AML-193 (cell line): Measurements from ENCODE around the gene CNTNAP3B.
"Not testable (repeated sequence)": the region's sequence is repeated elsewhere in the genome, so short reads cannot be mapped to it uniquely, and the experiment has no call there.

ENCODE experiments used
- DNase-seq, 2 experiments: peaks; one replicate each; lab custom pipeline; 2025; lab: John Stamatoyannopoulos, UW

CNTNAP3B gene

DNA sequence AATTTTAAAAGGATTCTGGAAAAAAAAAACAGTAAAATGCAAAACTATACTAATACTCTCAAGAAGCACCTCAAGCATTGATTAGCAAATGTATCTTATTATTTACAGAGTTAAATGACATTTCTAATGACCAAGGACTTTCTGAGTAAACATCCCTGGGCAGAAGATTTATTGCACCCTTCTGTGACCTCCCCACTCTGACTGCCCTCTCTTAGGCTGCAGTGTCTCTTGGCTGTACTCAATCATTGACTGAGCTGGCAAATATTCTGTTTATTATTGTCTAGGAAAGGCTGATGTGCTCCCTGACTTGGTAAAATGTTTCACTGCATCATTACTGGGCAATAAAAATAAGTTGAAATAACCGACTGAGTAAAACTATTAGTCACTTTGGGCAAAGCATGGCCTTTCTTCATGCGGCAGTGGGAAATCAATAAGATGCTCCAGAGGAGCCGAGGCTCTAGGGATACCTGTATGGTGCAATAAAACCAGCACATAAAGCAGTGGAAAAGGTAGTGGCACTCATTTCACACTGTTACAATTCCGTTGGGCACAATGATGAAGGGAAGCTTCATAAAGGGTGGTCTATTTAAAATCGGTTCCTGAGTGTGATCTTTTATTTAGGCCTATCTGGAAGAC is 151.1 kb downstream of the CNTNAP3B start:
- DNase-seq, result not testable (repeated sequence)

DNA sequence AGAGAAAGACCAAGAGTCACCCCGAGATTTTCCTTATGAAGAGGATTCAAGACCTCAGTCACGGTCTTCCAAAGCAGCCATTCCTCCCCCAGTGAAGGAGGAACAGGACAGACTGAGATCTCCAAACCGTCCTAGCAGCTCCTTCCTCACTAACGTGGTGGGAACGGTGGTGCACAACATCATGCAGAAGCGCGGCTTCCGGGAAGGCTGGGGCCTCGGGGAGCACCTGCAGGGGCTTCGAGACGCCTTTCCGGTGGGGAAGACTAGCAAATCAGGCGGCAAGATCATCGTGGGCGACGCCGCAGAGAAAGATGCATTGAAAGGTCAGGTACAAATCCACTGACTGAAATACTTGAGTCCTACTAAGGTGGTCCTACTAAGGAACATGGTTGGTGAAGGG is 154.3 kb downstream of the CNTNAP3B start:
- not testable (repeated sequence) for DNase-seq

DNA sequence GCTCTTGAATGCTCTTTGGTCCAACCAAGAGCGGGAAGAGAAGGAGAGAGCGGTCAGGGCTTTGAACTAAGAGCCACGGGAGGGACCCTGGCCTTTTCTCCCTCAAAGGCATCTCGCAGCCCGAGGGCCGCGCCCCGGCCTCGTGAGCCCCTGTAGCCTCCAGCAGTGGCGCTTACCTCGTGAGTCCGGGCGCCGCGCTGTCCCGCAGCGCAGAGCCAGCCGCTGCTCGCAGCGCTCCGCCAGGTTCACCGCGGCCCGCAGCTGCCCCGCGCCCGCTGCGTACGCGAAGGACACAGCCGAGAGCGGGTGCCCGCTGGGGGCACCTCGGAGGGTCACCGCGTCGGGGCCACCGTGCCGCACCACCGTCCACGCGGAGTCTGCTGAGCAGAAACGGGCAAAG is 176.2 kb downstream of the CNTNAP3B start:
- DNase-seq, result not testable (repeated sequence)

DNA sequence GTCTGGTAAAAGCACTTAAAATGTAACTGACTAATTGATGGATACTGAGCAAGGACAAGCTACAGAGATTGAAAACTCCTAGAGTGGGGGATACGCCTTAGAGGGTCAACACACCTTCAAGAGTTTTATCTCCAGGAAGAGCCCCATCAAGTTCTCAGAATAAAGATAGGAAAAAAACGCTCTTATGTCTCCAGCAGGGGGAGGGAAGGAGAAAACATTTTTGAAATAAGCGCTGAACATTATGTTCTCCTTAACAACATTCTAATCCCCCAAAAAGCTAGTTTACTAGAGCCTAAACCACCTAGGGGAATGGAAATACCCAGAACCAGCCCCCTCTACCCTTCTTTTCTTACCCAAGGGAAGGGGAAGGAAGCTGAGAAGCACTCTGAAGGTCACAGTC is 187.5 kb downstream of the CNTNAP3B start:
- not testable (repeated sequence) for DNase-seq

DNA sequence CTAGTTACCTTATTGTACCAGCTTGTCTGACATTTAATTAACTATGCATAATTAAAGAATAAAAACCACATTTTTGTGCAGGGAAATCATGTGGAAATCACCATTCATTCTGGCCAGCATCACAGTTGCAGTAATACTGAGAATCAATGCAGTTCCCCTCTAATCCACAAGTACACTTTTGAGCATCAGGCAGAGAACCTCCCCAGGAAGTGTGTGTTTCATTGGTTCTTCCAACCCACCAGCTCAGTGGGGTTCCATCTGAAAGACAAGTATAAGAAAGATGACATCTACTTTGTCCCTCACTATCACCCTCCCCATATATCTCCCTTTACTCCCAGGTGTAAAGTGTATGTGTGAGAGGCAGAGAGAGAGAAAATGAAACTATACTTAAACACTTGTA is 191.1 kb downstream of the CNTNAP3B start:
- DNase-seq, result not testable (repeated sequence)

DNA sequence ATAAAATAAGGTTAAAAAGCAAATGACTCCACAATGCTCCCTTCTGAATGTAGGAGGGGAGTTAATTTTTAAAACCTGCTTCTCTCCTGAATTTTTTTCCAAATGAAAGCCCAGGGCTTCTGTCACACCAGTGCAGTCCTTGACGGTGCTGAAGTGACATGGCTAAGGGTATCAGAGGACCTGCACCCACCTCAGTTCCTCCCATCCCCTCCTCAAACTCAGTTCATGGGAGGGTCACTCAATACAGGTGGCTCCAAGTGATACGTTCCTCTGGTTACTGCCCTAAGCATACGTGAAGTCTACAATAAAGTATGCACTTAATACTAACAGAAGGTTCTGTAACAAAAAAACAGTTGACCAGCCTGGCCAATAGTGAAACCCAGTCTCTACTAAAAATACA is 193.5 kb downstream of the CNTNAP3B start:
- not testable (repeated sequence) for DNase-seq

DNA sequence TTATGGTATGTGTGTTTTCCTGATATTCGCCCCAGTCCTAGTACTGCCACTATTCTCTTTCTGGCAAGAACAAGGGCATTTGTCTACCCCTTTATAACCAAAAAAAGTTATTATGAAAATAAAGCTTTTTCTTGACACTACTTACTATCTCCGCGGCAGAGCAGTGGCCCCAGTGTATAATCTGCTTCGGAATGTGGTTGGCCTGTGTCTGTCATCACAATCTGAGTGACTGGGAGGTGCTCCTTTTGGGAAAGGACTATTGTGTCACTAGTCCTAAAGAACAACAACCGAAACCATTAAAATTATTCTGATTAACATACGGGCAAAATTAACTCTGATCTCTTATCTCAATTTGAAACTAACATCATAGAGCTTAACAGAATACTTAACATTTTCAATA is 200.1 kb downstream of the CNTNAP3B start:
- DNase-seq, result not testable (repeated sequence)

DNA sequence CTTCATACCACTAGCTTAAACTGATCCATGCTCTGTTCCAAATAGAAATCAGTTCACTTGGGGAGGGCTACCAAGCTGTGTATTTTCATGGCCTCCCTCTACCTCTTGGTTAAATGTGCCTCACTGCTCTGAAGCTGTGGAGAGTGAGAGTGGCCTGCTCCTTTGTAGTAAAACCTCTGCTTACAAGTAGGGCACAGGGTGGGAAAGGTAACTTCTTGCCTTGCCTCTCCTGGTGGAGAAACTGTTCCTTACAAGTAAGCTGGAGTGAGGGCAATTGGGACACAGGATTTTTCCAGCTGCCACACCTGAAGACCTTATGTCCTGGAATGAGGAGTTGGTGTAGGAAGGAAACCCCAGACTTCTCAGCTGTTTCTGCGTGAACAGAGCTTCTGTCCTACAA is 211.9 kb downstream of the CNTNAP3B start:
- not testable (repeated sequence) for DNase-seq

DNA sequence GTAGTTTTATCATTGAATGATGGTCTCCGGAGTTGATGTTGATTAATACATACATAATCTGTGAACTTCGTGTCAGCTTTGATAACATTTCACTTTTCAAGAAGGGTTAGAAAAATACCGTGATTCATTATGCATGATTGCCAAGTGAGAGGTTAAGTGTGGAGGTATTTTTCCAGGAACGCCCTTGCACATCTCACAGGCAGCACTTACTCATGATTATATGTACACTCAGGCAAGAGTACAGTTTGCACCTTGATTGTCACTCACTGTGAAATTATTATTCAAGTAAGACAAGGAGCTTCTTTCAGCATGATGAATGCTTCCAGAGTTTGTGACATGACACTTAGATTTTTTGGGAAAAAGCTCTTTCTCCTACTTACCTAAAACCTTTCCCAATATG is 223.7 kb downstream of the CNTNAP3B start:
- not testable (repeated sequence) for DNase-seq

DNA sequence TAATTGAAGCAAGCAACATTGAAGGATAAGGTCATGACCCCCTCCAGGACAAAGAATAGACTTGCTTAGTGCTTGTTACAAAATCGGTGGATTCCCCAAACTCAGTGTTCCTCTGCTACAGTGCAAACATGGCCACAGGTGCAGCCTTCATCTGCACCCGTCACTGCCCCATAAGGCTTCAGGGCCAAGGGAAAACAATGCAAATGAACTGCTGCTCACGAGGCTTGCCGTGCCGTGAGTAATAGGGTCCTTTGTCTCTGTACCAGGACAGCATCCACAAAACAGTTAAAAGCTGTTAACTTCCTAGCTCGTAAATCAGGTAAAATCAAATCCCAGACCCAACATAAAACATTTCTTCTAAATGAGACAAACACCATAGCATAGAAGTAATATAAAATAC is 226.5 kb downstream of the CNTNAP3B start:
- not testable (repeated sequence) for DNase-seq

DNA sequence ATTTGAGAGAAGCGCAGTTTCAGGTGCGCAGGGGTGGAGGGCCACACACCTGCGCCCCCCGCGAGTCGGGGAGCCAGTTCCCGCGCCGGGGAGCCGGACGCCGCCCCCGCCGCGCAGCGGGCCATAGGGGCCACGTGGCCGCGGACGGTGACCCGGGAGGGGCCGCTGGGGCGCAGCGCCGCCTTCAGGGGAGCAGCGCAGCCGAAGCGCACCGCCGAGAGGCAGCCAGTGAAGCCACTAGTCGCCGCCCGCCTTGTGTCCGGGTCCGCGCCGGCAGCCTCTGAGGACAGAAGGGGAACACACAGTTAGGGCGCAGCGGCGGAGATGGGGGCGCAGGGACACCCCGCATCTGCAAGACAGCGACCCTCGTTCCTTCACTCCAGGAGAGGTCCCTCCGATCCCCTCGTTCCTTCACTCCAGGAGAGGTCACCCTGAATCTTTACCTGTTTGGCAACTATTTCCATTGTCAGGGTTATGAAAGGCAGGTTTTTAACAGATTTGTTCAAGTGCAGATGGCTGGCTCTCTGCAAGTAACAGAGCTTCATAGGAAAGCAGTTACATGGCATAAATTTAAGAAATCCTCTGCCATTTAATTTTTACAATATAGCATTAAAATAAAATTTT is 230.4 kb downstream of the CNTNAP3B start:
- DNase-seq, result not testable (repeated sequence)

DNA sequence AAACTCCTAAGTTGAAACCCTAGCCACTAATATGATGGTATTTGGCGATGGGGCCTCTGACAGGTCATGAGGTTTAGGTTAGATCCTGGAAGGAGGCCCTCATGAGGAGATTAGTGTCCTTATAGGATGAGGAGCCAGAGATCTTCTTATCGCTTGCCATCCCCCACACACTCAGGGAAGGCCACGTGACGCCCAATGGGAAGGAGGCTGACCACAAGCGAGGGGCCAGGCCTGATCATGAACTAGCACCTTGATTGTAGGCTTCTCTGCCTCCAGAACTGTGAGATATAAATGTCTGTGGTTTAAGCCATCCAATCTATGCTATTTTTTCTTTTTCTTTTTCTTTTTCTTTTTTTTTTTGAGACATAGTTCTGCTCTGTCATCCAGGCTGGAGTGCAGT is 254.7 kb downstream of the CNTNAP3B start:
- not testable (repeated sequence) for DNase-seq

DNA sequence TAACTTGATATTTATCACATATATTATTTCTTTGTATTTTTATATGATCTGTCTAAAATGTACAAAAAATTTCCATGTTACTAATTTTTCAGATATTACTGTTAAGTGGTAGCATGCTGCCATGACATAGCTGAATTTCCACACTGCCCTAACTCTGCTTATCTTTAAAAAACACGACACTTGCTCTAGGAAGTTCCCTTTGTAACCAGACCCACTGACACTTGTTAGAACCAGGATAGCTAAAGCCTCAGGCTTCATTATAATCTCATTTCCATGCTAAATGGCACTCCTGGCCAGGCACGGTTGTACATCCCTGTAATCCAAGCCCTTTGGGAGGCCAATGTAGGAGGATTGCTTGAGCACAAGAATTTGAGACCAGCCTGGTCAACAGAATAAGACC is 273.8 kb downstream of the CNTNAP3B start:
- not testable (repeated sequence) for DNase-seq

DNA sequence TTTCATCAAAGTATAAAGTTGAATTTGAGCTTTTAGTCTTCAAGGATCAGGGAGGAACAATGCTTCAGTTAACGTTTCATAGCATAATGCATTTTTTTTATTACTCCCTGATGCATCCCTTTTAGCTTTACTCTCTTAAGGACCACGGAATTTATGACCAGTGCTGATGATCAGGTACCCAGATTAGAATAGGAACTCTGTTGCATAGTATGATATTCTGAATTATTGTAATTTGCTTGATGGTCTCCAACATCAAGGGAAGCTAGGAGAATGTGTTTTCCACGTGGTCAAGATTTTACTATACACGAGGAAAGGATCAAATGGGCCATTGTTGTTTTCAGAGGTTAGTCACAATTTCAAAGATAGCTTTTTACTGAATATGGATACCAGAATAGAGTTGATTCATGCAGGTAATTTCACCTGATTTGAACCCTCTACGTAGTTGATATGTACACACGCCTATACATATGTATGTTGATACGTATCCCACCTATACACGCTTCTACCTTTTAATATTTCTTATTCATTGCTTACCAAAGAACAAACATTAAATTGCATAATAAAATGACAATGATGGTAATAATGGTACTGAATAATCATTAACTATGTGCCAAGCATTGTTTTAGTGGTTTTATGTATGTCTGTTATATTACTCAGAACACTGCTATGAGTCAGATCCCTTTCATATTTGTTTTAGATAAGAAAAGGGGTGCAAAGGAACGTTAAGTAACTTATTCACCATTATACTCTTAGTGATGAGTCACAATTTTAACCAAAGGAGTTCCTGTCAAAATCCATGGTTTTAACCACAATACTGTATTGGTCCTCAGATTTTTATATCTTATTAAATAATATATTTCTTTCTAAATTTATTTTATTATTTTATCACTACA is 277.1 kb downstream of the CNTNAP3B start:
- not testable (repeated sequence) for DNase-seq

DNA sequence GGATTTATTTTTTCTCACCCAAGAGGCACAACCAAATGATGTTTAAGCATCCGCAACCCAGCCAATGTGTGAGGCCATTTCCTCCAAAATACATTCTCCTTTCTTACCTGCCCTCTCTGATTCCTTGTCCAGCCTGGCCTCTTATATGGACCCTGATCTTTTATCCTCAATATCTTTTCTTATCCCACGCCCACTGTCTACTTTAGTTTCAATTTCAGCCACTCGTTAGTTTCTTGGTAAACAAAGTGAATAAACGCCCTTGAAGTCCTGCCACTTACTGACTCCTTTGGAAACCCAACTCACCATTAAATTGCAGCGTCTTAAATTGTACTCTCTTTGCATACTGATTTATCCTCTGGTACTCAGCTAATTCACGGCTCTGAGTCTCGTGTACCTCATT is 281.4 kb downstream of the CNTNAP3B start:
- not testable (repeated sequence) for DNase-seq
